Measurements from ENCODE around the gene ANKRD22. TPM values are rescaled to one million over a fixed set of nuclear protein-coding genes. Genes with fewer than 3 reads are reported as not detected.
A peak's percentile ranks its signal among the peaks of the same experiment; 100 is the strongest.
"Not testable (repeated sequence)": the region's sequence is repeated elsewhere in the genome, so short reads cannot be mapped to it uniquely, and the experiment has no call there.

Gene ANKRD22
- 0.28 TPM for polyA plus RNA-seq (ENCODE audit: insufficient read length)
- long read RNA-seq, donor 1, result 0 reads
- long read RNA-seq, donor 2, result 0 reads
- long read RNA-seq, donor 3, result 0 reads
- long read RNA-seq, donor 4, result 0 reads
- long read RNA-seq, donor 5, result 0 reads
- long read RNA-seq, donor 6, partial matches to known transcripts, result 0 of 1 reads
- long read RNA-seq, donor 6, other reads (novel, unspliced or antisense), result 0 of 1 reads
- long read RNA-seq, donor 7, result 0 reads
- long read RNA-seq, donor 8, result 0 reads

DNA sequence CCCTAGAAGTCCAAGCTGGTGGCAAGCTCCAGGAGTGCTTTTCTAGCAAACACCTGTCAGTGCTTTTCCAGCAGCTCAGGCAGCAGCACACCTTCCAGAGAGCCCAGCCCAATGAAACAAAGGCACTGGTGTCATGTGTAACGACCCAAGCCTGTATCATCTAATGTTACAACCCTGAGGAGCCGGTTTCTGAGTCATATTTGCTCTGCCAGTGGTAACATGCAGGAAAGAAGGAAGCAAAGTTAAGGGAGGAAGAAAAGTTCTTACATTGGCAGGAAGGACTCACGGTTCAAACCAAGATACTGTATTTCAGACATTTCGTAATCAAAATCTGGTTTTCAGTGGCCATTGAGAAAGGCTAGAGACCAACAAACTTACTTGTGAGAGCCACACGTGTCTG, at the start of gene ANKRD22:
ANKRD22 (minus strand) TSS at position 139 of the 400 bp plus-strand sequence. CDS start 237 bp downstream, outside the sequence.
- DNase-seq, result no peak

DNA sequence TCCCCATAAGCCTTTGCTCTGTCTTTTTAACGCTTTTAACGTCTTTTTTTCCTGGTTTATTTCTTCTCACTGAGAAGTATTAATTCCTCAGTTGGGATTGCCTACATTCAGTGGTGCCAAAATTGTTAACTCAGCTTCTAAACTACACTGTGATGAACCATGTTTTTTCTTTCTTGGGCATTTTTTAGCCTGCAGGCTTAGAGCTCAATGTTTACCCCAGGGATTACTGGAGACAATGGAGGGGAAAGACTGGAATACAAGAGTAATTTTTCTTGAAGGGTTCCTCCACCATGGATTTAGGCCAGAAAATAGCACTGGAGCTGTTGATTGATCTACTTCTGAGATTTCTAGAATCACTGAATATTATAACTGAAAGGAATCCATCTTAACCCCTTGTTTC, 48.2 kb upstream of the ANKRD22 start:
- DNase-seq, result no peak

DNA sequence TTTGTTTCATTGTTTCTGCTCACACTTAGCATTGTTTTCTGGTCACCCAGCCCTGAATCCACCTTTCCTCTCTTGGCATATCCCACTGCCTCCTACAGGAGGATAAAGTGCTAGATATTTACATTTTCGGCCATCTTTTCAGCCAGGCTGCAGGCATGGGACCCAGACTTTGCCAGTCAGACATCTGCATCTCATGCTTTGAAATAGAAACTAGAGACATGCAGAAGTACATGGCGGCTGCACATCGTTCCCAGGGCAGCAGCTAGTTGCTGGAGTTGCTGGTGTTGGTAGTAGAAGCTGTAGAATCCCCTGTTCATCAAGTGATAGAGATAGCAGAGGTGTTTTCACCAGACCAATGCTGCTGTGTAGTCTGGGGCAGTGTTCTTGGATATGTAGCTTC, 47.1 kb upstream of the ANKRD22 start:
- DNase-seq, result no peak

DNA sequence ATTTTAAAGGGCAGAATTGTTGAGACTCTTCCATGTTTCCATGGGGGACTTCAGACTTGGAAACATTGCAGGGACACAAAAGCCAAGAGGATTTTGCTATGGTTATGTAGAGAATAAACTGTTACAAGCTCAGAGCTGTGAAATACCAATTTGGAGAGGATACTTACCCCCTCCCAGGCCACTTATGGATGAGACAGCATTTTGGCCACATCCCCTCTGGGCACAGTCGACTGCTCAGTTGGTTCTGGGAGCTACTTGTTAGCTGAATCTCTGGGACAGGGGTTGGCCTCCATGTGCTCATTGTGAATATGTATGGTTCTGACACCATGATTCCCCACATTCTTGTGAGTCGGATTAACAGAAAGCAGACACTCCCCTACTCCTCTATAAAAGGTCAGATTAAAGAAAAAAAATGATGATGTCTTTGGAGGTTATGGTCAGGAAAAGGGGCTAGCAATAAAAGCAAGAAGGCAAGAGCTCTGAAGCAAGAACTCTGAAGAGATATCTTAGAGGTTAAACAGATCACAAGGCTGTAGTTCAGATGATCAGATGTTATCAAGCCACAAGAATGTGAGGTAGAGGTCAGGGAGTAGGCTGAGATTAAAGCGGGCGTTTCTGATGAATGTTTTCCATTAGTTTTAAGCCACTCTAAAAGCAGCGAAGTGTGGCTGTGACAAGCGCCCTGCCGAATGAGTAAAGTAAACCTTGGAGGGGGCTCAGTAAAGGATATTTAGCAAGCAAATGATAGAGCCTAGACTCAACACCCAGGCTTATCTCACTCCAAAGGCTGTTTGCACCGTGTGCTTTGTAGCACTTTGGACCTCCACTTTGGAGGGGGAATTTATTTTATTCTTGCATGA, 45.6 kb upstream of the ANKRD22 start:
- no peak for DNase-seq

DNA sequence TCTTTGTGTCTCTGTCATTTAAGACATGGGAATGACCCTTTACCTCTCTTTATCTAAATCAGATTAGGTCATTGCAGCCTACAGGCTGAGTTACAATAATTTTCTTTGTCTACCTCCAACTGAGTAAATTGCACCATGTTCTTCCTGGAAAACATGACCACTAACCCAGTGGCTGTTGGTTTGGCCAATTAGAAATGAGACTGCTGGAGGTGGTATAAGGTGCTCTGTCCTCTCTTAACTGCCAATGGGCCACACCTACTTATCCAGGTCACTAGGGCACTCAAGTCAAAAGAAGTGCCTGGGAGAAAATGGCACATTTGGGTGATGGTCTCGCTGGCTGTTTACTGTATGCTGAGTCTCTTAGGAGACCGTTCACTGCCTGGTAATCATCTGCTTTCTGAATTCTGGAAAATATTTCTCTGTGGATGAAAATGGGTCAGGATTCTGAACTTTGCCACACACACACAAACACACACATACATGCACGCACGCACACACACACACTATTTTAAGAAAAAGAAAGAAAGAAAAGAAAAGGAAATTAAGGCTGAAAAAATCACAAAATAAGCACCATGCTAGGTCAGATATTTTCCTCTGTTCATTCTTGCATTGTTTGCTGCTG, 44.8 kb upstream of the ANKRD22 start:
- no peak for DNase-seq

DNA sequence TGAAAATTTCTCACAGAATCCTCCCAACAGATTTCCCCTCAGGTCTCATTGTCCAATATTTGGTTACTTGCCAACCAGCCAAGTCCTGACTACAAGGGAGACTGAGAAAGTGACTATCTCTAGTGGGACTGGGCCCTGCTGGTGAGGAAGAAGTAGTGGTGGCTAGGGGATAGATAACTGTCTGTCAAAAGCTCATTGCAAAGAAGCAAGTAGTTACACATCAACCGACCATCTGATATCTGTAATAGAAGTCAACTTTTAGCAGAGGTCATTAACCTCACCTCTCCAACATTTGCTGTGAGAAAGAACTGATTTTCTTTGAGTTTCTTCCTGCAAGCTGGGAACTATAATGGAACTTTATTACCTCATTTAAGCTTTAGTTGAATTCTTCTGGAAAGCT, 43.6 kb upstream of the ANKRD22 start:
- no peak for DNase-seq

DNA sequence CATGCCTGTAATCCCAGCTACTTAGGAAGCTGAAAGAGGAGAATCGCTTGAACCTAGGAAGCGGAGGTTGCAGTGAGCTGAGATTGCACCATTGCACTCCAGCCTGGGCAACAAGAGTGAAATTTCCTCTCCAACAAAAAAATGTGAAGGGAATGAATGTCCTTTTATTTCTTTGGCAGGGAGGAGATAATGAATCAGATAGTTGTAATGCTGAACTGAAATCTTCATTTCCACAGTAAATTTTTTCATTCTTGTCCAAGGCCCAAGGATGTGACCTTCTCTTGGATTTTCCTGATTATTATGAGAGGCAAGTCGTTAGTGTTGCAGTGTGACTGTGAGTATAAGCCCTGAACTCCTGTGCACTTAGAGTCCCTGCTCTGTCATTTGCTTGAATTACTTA, 42.0 kb upstream of the ANKRD22 start:
- DNase-seq, result no peak

DNA sequence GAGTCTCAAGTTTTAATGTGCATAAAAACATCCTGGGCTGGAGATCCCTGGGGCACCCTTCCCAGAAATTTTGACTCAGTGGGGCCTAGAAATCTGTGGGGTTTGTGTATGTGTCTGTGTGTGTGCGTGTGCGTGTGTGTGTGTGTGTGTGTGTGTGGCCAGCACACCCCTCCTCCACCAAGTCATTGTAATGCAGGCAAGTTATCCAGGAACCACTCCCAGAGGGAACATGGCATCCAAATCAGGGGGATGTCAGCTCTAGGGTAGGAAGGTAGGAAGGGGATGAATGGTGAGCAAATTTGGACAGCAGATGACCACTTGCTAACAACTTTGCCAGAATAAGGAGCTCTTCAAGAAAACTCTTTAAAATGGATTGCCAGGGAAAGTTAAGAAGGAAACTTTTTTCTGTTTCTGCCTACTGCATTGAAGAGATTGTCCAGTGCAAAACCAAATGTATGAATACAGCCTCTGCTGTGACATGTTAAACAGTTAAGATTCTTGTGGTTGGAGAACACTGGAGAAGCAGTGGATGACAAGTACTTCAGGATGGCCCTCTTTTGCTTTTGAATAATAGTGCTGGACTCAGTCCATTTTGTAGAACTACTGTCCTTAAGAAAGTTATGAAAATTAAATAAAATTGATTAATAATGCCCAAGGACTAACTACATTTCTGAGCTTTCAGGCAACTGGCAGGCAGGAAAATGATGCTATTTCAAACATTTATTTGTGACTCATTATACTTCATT, 40.8 kb upstream of the ANKRD22 start:
- DNase-seq, result no peak

DNA sequence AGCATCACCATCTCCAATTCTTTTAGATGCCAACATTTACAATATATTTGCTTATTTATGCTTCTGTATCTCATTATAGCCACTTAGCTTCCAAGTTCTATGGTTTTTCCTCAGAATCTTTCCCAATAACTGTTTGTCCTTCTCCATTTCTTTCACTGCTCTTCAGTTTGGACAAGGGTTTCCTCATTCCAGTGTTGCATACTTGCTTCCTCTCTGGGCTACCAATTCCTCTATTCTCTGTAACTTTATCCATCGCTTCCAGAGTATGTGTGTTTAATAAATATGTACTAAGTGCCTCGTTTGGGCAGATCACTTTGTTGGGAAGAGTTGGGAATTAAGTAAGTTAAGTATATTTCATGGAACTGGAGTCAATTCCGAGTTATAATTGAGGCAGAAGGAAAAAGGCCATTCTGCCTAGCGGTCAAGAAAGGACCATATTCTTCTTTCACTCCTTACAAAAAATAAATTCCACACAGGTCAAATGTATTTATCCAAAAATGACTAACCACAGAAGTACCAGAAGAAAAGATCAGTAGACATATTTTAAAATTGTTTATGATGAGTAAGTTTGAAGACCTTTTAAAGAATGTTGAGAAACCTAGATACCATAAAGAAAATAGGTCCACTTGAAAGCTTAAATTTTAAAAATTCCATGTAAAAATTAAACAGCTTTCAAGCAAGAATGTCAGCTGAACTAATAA, 39.2 kb upstream of the ANKRD22 start:
- DNase-seq, result no peak

DNA sequence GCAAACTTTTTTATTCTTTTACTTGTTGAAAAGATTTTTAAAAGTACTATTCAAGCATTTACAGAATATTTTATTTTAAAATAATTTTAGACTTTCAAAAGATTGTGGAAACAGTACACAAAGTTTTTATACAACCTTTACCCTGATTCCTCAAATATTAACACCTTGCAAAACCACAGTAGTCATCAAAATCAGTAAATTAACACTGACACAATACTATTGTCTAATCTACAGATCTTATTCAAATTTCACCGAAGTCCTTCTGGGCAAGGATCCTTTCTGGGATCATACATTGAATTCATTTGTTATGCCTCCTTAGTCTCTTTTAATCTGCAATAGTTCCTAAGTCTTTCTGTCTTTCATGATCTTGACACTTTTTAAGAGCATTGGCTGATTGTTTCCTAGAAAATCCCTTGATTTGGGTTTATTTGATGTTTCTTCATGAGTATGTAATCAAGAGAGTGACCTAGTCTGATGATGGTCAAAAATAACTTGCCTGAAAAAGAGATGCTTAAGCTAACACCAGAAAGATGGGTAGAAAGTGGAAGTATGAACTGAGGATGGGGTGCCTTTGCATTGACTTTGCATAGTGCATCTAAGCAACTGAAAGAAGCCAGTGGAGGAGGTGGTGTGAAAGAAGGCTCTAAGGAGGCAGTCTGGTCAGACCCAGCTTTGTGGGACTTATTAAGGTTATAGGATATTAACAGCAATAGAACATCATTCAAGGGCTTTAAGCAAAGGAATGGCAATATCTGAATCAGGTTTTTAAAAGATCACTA, 38.1 kb upstream of the ANKRD22 start:
- no peak for DNase-seq

DNA sequence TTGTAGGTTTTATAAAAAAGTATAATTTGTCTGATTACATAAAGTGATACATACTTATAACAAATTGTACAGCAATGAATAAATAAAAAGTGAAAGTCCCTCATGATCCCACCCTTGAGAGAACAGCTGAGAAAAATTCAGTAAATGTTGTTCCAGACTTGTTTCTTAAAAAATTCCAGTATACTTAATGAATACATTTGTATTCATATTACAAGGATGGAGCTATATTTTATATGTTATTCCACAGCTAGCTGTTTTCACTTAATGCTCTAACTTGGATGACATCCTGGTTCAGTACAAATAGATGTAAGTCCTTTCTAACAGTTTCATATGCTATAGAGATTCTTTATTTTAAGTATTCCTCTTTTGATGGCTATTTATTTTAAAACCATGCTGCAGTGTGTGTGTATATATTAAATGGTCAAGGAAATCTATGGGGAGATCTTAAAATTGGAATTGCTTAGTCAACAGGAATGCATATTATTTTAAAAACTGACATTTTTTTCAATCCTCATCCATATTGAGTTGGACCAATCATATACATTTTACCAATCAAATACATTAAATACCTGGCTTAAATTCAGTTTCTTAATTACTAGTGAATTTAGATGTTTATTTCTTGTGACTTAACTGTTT, 37.3 kb upstream of the ANKRD22 start:
- no peak for DNase-seq

DNA sequence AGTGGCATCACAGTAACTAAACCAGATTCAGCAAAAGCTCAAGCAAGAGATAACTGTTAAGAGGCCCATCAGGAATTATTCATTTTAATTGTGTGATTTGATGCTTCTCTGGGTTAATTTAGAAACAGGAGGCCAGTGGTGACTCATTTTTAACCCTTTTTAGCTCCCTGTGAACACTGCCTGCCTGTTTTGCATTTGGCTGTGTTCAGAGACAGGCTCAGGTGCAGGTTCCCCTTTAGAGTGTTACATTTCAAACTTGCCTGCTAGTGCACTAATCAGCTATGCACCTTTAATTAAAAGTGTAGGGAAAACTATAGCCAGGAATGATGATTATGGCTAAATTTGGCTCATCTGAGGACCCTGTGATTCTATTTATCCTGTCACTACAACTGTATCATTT, 34.9 kb upstream of the ANKRD22 start:
- DNase-seq, result no peak

DNA sequence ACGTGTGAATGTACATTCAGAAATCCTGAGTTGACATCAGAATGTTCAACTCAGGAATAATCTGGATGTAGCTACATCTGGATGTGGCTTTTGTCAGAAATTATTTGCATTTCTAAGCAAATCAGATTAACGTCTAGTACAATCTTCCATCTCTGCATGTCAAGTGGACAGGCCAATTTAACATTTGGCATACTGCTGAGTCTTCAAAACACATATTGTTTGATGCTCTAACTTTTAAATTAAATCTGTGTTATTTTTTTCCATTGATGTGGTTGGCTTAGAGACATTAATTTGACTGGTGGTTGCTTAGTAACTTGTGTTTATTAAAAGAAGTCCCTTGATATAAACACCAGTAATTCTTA, 31.8 kb upstream of the ANKRD22 start:
- no peak for DNase-seq

DNA sequence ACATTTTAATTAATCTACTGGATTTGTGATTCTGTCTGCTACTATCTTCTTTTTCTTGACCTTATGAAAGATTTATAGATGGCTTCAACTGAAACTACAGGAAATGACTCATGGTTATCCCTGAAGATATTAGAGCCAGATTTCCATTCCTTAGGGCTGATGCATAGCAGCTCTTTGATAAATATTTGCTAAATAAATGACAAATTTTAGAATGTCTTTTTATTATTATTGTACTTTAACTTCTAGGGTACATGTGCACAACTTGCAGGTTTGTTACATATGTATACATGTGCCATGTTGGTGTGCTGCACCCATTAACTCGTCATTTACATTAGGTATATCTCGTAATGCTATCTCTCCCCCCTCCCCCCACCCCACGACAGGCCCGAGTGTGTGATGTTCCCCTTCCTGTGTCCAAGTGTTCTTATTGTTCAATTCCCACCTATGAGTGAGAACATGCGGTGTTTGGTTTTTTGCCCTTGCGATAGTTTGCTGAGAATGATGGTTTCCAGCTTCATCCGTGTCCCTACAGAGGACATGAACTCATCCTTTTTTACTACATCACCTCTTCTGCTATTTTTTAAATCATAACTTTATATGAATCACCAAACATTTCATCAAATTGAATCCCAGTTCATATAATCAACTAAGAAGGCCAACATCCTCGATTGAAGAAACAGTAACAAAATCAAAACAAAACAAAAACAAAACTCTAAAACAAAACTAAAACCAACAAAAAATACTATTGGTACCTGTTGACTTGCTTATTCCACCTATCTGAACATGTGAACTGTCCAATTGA, 31.2 kb upstream of the ANKRD22 start:
- not testable (repeated sequence) for DNase-seq

DNA sequence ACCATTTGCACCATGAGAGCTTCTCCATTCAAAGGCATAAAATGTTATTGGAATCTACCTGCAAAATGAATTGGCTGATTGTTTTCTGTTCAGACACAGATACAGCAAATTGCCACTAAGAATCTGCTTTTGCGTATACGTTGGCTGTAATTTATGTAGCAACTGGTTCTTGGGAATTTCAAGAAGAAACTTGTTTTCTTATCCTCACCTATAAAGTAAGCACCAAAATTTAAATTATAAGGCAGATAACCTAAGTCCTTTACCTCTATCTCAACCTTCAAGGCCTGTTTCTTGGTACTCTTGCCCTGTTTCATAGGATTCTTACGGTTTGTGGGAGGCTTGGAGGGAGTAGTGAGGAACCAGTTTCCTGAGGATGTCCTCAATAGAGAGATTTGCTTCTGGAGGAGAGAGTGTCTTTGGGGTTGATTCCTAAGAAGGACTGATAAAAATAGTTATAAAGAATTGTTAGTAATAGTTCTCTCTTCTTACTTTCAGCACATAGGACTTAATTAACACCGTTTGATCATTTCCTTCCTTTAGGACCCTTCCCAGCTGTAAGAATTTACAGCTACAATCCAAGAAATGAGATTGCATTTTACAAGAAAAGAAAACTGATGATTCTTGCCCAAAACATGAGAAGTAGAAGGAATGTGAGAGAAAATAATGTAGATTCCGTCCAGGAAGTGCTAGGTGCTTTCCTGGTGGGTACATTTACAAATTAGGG, 30.4 kb upstream of the ANKRD22 start:
- DNase-seq, result no peak

DNA sequence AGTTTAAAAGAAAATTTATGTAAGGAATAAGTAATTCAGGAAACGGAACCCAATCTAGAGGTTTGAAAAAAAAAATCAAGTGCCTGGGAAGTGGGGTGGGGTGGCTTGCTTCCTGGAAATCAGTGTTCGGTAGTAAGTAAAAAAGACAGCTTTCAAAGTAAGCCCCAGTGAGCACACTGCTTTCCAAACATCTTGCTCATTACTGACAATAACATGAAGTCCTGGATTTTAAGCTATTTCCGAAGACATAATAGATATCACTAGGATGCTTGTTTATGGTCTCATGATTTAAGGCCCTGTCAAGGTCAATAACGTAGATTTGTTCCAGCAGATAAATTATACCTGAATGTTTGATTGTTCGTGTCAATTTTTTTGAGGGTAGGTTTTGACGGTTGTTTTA, 29.7 kb upstream of the ANKRD22 start:
- DNase-seq, result no peak

DNA sequence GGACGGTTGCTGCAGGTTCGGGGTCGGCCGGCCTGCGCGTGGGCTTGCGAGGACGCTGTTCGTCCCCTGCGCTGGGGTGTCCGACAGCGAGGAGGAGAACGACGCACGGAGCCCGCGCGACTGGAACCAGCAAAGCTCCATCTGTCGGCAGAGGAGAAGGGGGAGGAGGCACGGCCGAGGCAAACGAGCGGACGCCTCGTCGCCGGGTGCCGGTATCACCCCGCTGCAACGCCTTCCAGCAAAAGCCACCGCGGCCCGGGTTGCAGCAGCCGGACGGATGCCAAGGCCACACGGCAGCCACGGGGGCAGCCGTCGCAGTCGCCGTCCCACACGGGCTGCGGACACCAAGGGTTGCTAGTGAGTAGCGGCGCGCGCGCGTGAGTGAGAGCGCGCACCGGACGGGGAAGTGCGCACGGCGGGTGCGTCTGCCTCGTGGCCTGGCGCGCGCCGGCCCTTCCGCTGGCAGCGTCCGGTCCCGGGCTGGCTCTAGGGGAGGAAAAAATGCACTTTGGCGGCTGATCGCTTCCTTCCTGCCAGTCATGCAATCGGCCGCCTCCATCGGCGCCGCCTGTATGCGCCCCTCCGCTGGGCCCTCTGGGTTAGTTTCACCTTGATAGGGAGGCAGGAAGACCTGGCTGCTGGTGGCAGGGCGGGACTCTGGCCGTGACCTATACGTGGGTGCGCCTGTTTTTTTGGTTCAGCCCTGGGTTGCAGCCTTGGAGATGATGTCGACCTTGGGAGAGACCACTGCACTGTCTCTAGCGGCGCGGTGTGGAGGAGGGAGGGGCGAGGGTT, 28.8 kb upstream of the ANKRD22 start:
- DNase-seq, result peak; percentile 71
